RWPE2 (cell line): ENCODE data around the gene NUDT2.

Experiments used
- ATAC-seq: fragments of 200-7000 bp; cut with Tn5 transposase; 3 replicates; pipeline ENCODE4 v1.9.1; 2021; ENCODE audit warnings: low read depth
- DNase-seq: peaks from one replicate; pipeline ENCODE4 v3.0.0-alpha.2; 2020; ENCODE audit warnings: low spot score
- H3K27ac ChIP-seq: fragments of 450-650 bp; 2 replicates; pipeline ENCODE4 v1.5.1; 2017; ENCODE audit warnings: mild to moderate bottlenecking; ENCODE audit not compliant: poor library complexity, severe bottlenecking
- H3K27me3 ChIP-seq: fragments of 250-450 bp; sonication (Bioruptor Pico); 2 replicates; pipeline ENCODE4 v1.5.1; 2021; ENCODE audit warnings: mild to moderate bottlenecking, moderate library complexity; ENCODE audit not compliant: insufficient read depth, poor library complexity, severe bottlenecking
- H3K36me3 ChIP-seq: fragments of 250-450 bp; sonication (Bioruptor Pico); 2 replicates; pipeline ENCODE4 v1.5.1; 2020; ENCODE audit warnings: low read depth, mild to moderate bottlenecking, moderate library complexity
- H3K4me1 ChIP-seq: fragments of 250-450 bp; sonication (Bioruptor Pico); 2 replicates; pipeline ENCODE4 v1.5.1; 2021; ENCODE audit warnings: mild to moderate bottlenecking, moderate library complexity; ENCODE audit not compliant: insufficient read depth, poor library complexity, severe bottlenecking
- H3K4me3 ChIP-seq: fragments of 250-450 bp; sonication (Bioruptor Pico); 2 replicates; pipeline ENCODE4 v1.5.1; 2021; ENCODE audit warnings: mild to moderate bottlenecking, moderate library complexity; ENCODE audit not compliant: severe bottlenecking
- H3K9me3 ChIP-seq: fragments of 250-450 bp; sonication (Bioruptor Pico); 2 replicates; pipeline ENCODE4 v1.5.1; 2021; ENCODE audit warnings: mild to moderate bottlenecking, moderate library complexity; ENCODE audit not compliant: severe bottlenecking
- TF ChIP-seq, protein P1 (sequence below): fragments of 450-650 bp; IDR thresholded peaks from one replicate; pipeline ENCODE4 v1.5.1; 2017; ENCODE audit warnings: mild to moderate bottlenecking, moderate library complexity; ENCODE audit not compliant: poor library complexity, severe bottlenecking

NUDT2 gene

DNA sequence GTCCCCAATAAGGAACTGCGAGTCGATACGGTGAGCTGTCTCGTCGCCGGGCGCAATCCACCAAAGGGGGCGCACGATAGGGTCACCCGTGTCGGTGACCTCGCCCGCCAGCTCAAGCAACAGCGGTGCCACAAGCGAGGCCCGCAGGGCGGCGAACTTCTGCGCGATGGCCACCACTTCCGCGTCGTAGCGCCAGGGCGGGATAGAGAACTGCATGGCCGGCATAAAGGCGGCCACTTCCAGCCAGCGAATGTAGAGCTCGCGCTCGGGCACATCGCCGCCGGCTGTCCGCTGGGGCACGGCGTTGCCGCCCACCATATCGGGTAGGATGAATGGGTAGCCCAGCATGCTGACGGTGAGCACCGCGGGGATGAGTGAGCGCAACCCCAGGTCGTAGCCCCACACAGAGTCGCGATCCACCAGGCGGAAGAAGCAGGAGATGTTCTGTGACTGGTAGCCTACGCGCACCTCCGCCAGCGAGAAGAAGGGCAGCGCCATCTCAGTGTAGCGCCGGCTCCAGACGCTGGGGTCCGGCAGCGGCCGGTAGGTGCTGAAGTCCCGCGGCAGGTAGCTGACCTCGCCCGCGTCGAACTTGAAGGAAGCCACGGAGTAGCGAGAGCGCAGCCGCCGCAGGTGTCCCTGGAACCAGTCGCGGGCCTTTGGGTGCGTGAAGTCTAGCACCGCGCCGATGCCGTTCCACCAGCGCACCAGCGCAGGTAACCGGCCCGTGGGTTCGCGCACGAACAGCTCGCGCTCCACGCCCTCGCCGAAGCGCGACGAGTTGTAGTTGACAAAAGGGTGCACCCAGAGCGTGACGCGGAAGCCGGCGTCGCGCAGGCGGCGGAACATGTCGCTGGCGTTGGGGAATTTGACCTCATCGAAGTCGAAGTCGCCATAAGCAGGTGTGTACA lies 41.9 kb downstream of the NUDT2 start:
- Histone ChIP-seq H3K4me3 (no peak overlapping the region), H3K27ac (no peak overlapping the region), H3K36me3 (peaks cover 12% of the 10 kb centered on the region), H3K9me3 (no peaks in the 10 kb centered on the region), H3K27me3 (no peaks in the 10 kb centered on the region), H3K4me1 (peaks cover 9% of the 10 kb centered on the region)
- ATAC-seq (no peak), DNase-seq (no peak)
- TF ChIP-seq, protein P1, sequence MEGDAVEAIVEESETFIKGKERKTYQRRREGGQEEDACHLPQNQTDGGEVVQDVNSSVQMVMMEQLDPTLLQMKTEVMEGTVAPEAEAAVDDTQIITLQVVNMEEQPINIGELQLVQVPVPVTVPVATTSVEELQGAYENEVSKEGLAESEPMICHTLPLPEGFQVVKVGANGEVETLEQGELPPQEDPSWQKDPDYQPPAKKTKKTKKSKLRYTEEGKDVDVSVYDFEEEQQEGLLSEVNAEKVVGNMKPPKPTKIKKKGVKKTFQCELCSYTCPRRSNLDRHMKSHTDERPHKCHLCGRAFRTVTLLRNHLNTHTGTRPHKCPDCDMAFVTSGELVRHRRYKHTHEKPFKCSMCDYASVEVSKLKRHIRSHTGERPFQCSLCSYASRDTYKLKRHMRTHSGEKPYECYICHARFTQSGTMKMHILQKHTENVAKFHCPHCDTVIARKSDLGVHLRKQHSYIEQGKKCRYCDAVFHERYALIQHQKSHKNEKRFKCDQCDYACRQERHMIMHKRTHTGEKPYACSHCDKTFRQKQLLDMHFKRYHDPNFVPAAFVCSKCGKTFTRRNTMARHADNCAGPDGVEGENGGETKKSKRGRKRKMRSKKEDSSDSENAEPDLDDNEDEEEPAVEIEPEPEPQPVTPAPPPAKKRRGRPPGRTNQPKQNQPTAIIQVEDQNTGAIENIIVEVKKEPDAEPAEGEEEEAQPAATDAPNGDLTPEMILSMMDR: no peak

DNA sequence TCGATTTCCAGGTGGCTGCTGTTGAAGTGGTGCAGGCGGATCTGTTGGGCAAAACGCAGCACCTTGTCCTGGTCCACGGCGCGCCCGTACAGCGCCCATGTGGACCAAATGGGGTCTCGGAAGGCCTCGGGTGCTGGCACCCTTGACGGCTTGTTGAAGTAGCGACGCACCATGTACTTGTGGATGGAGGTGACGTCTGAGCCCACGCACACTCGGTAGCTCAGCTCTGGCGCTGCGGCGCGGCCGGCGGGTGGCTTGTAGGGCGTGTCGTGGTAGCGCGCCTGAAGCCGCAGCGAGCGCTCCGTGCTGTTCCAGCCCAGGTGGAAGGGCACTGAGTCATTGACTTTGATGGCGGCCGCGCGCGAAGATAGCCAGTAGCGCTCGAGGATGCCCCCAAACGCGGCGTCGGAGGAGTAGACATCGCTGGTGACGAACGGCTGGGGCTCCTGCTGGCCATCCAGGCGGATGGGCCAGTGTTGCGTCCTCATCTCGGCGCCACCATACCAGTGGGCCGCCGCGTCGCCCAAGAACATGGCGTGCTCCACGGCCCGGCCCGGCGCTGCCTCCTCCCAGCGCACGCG lies 42.6 kb downstream of the NUDT2 start:
- H3K27me3 ChIP-seq: no peaks in the 10 kb centered on the region
- TF ChIP-seq, protein P1: no peak
- H3K4me1 ChIP-seq: peaks cover 9% of the 10 kb centered on the region
- peaks cover 12% of the 10 kb centered on the region for H3K36me3 ChIP-seq
- no peak overlapping the region for H3K27ac ChIP-seq
- ATAC-seq (no peak), DNase-seq (no peak)
- H3K4me3 ChIP-seq: no peak overlapping the region
- H3K9me3 ChIP-seq: no peaks in the 10 kb centered on the region

GRCh38 chr9:34372467-34373011 lies 43.2 kb downstream of the NUDT2 start:
- H3K27me3 ChIP-seq: no peaks in the 10 kb centered on the region
- DNase-seq: no peak
- H3K9me3 ChIP-seq: no peaks in the 10 kb centered on the region

DNA sequence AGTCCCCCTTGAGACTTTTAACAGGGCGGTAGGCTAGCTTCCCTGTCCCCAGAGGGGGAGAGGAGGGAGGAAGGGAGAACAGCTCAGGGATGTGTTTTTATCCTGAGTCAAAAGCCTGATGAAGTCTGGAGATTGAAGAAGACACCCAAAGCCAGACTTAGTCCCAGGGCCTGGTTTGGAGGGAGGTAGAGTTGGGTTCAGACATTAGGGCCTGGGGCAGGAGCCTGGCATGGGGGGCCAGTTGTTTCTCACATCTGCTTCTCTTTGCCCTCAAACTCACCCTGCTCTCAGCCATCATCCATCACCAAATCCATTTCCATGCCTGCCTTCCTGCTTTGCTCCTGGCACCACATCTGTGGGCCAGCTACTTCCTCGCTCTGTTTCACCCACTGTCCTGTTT lies 44.4 kb downstream of the NUDT2 start:
- H3K36me3 ChIP-seq: peaks cover 9% of the 10 kb centered on the region
- no peaks in the 10 kb centered on the region for H3K9me3 ChIP-seq
- no peaks in the 10 kb centered on the region for H3K27me3 ChIP-seq
- H3K4me1 ChIP-seq: peaks cover 9% of the 10 kb centered on the region
- DNase-seq: no peak
- H3K27ac ChIP-seq: no peak overlapping the region
- H3K4me3 ChIP-seq: no peak overlapping the region
- TF ChIP-seq, protein P1: no peak
- ATAC-seq: no peak

More at GRCh38 chr9:34372467-34373011, 43.2 kb downstream of the NUDT2 start:
- TF ChIP-seq, protein P1: no peak
- Histone ChIP-seq H3K4me3 (no peak overlapping the region), H3K36me3 (peaks cover 12% of the 10 kb centered on the region), H3K27ac (no peak overlapping the region), H3K4me1 (peaks cover 9% of the 10 kb centered on the region)
- ATAC-seq: no peak
